PC-9 (cell line): Measurements from ENCODE around the gene KCTD14. TPM values are rescaled to one million over a fixed set of nuclear protein-coding genes. Genes with fewer than 3 reads are reported as not detected.
A peak's percentile ranks its signal among the peaks of the same experiment; 100 is the strongest.

Experiments
- BruUV-seq: library from RNA; stranded (reverse); fragments of 400-500 nt; replicated peaks from 2 replicates; lab custom pipeline; 2021; lab: Mats Ljungman, UMichigan
- CTCF ChIA-PET: fragments of 300-600 bp; sonication (Branson Sonifier 250); formaldehyde crosslinking; loops from one replicate; lab custom pipeline; 2022; ENCODE audit warnings: antibody characterized with exemption; lab: Charles Lee
- POLR2A ChIA-PET: fragments of 300-600 bp; sonication (Branson Sonifier 250); formaldehyde crosslinking; loops from one replicate; lab custom pipeline; 2022; ENCODE audit warnings: antibody characterized with exemption; ENCODE audit not compliant: unreplicated experiment; lab: Charles Lee
- DNase-seq, 2 experiments: peaks; one replicate each; pipeline versions ENCODE4 v3.0.0 to v3.0.0-alpha.2; 2015 to 2022; ENCODE audit warnings: mixed read lengths in 1 of 2
- H2AFZ ChIP-seq: fragments of 200-600 bp; sonication (generic); 2 replicates; pipeline ENCODE4 v1.8.1; 2017; ENCODE audit warnings: antibody characterized with exemption
- H3F3A ChIP-seq: fragments of 200-600 bp; sonication (generic); 2 replicates; pipeline ENCODE4 v1.8.1; 2017; ENCODE audit warnings: antibody characterized with exemption, mild to moderate bottlenecking, low read depth; ENCODE audit not compliant: insufficient read depth
- H3K27ac ChIP-seq: fragments of 200-600 bp; sonication (generic); 2 replicates; pipeline ENCODE4 v1.6.1; 2016; ENCODE audit warnings: mixed run types
- H3K27me3 ChIP-seq: fragments of 200-600 bp; sonication (generic); 2 replicates; pipeline ENCODE4 v1.6.1; 2016; ENCODE audit warnings: low read depth, mixed run types; ENCODE audit not compliant: insufficient read depth
- H3K36me3 ChIP-seq: fragments of 200-600 bp; sonication (generic); 2 replicates; pipeline ENCODE4 v1.6.1; 2016; ENCODE audit warnings: low read depth, mixed run types
- H3K4me1 ChIP-seq: fragments of 200-600 bp; sonication (generic); replicated peaks from 2 replicates; pipeline ENCODE4 v1.6.1; 2016; ENCODE audit warnings: mixed run types; ENCODE audit not compliant: insufficient read depth
- H3K4me2 ChIP-seq: fragments of 200-600 bp; sonication (generic); 2 replicates; pipeline ENCODE4 v1.6.1; 2017; ENCODE audit warnings: mixed run types
- H3K4me3 ChIP-seq: fragments of 200-600 bp; sonication (generic); 2 replicates; pipeline ENCODE4 v1.6.1; 2016; ENCODE audit warnings: mixed run types
- H3K79me2 ChIP-seq: fragments of 200-600 bp; sonication (generic); 2 replicates; pipeline ENCODE4 v1.6.1; 2017; ENCODE audit warnings: low read depth, mixed run types
- H3K9me2 ChIP-seq: fragments of 200-600 bp; sonication (generic); 2 replicates; pipeline ENCODE4 v1.8.1; 2017; ENCODE audit warnings: mild to moderate bottlenecking; ENCODE audit not compliant: insufficient read depth
- H3K9me3 ChIP-seq: fragments of 200-600 bp; sonication (generic); 2 replicates; pipeline ENCODE4 v1.8.1; 2016; ENCODE audit warnings: low read depth; ENCODE audit not compliant: insufficient read depth
- H4K20me1 ChIP-seq: fragments of 200-600 bp; sonication (generic); 2 replicates; pipeline ENCODE4 v1.8.1; 2017; ENCODE audit not compliant: insufficient read depth
- EZH2 ChIP-seq: fragments of 200-600 bp; sonication (generic); IDR thresholded peaks from 2 replicates; pipeline ENCODE4 v1.8.0; 2017; ENCODE audit warnings: antibody characterized with exemption, low read depth
- intact Hi-C: fragments of 100-400 bp; cut with micrococcal nuclease; formaldehyde crosslinking; loops from one replicate; pipeline ENCODE4 v1.10.0; 2022; ENCODE audit not compliant: unreplicated experiment
- total RNA-seq: library from RNA; stranded (reverse); gene quantifications from 2 replicates; pipeline ENCODE4 v1.2.3, GENCODE V29; 2021
- TF ChIP-seq, protein P1 (sequence below): fragments of 200-600 bp; sonication (generic); conservative IDR thresholded peaks from 2 replicates; pipeline ENCODE4 v1.6.1; 2017; ENCODE audit warnings: mixed run types, antibody characterized with exemption, mild to moderate bottlenecking, moderate library complexity

KCTD14 gene
- total RNA-seq, 1 experiment from 2014 or later = 21.3 TPM

DNA sequence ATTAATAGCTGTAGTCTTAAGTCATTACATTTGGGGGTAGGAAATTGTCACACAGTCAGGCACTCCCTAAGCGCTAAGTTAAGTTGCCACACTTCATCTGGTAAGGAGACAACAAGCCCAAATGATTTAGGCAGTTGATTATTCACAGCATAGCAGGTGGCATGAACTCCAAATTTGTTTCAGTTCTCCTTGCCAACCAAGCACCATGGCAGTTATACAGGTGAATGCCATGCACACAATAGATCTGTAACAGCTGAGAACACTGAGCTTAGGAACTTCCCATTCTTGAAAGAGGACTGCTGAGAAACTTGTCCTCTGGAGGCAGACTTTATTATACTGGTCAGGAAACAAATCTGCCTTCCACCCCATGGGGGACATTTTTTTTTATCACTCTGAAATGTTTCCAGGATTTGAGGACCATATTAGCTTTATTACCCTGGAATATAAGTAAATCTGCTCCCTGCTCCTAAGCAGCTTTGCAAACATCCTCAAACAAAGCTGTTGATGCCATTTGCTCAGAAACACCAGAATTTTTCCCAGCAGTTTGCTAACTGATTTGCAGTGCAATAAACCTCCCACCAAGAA is 23.5 kb downstream of the KCTD14 start:
- H3K9me3 ChIP-seq = no peaks in the 10 kb centered on the region
- no peaks in the 10 kb centered on the region for H3K36me3 ChIP-seq
- no peak overlapping the region for H3K4me2 ChIP-seq
- intact Hi-C loops = loop anchor here (1.0 kb wide), 2 partner anchors 47 to 223 kb away; no protein-coding TSS in a partner anchor
- no peak overlapping the region for H3K27ac ChIP-seq
- POLR2A ChIA-PET = no interaction called here
- CTCF ChIA-PET = interaction anchor here (0.7 to 1.4 kb wide), 2 partner anchors 38 to 69 kb away, joined by 5 to 6 read pairs; no protein-coding TSS in a partner anchor
- no peak for DNase-seq
- H3K9me2 ChIP-seq = no peaks in the 10 kb centered on the region
- no peak overlapping the region for H3K4me3 ChIP-seq
- H3K27me3 ChIP-seq = no peaks in the 10 kb centered on the region
- no TSS peak for BruUV-seq
- TF ChIP-seq EZH2 = no peak
- TF ChIP-seq, protein P1, sequence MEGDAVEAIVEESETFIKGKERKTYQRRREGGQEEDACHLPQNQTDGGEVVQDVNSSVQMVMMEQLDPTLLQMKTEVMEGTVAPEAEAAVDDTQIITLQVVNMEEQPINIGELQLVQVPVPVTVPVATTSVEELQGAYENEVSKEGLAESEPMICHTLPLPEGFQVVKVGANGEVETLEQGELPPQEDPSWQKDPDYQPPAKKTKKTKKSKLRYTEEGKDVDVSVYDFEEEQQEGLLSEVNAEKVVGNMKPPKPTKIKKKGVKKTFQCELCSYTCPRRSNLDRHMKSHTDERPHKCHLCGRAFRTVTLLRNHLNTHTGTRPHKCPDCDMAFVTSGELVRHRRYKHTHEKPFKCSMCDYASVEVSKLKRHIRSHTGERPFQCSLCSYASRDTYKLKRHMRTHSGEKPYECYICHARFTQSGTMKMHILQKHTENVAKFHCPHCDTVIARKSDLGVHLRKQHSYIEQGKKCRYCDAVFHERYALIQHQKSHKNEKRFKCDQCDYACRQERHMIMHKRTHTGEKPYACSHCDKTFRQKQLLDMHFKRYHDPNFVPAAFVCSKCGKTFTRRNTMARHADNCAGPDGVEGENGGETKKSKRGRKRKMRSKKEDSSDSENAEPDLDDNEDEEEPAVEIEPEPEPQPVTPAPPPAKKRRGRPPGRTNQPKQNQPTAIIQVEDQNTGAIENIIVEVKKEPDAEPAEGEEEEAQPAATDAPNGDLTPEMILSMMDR = no peak
- peaks cover 10% of the 10 kb centered on the region; the same call in 1 of the 2 replicates for H3F3A ChIP-seq
- H3K4me1 ChIP-seq = peaks cover 9% of the 10 kb centered on the region
- H2AFZ ChIP-seq = no peak overlapping the region
- no peaks in the 10 kb centered on the region for H4K20me1 ChIP-seq
- H3K79me2 ChIP-seq = no peaks in the 10 kb centered on the region

DNA sequence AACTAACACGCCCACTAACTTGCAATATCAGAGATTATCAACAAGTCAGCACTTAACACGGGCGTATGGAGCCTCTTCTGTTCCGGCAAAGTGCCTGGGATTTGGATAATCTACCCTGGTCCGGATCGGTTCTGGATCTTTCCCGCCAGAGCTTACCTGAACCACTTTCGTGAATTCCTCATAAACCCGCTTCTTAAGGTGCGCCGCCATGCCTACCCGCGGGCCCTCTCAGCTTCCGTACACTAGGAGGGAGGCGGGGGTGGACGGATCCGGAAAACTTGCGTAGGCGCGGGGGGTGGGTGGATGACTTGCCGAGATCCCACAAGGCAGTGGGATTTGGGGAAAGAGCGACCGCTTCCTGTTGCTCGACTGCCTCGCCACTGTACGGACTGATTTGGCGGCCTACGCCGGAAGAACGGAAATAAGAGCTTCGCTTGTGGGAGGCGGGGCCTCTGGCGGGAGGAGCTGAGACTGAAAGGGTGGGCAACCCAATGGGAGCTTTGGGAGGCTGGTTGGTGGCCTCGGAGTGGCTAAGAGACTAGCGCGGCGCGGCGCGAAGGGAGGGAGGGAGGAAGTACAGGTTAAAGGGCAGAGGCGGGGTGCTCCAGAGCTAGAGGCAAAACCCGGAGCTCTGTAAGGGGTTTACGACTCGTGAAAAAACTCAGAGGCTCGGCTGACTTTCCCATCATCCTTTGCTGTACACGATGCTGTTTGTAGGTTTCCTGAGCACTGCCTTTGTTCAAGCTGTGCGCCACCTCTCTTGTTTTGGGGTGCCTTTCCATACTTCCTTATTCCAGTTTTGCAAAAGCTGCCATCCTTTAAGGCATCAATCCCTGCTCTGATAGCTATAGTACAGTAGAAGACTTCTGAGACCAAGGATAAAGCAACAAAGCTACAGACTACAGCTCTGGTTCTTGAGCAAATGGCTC is 28.4 kb downstream of the KCTD14 start, which contains the start of gene INTS4:
Gene INTS4 (minus strand): TSS at position 235 of the 929 bp plus-strand sequence. CDS start 25 bp downstream, at position 210.
- H3K4me3 ChIP-seq = peak within 1 kb of the TSS; percentile 76
- CTCF ChIA-PET = interaction anchor here (0.6 to 2.0 kb wide), 12 partner anchors 10 to 570 kb away, joined by 3 to 14 read pairs (median 3); partner anchors contain the start of genes AAMDC and NDUFC2
- H3K9me2 ChIP-seq = no peaks in the 10 kb centered on the region
- peak; percentile 100 for DNase-seq
- intact Hi-C loops = loop anchor here (1.0 to 2.0 kb wide), 6 partner anchors 28 to 358 kb away; partner anchors contain the start of genes AAMDC, CLNS1A and NDUFC2
- POLR2A ChIA-PET = interaction anchor here (0.5 to 1.5 kb wide), 20 partner anchors 16 to 807 kb away, joined by 3 to 18 read pairs (median 4); partner anchors contain the start of genes ALG8 and NDUFC2
- H3K9me3 ChIP-seq = no peaks in the 10 kb centered on the region
- H3K27me3 ChIP-seq = no peaks in the 10 kb centered on the region
- peaks cover 20% of the 10 kb centered on the region for H3K4me1 ChIP-seq
- H3F3A ChIP-seq = peaks cover 10% of the 10 kb centered on the region; the same call in 1 of the 2 replicates
- BruUV-seq = no TSS peak
- peak within 1 kb of the TSS; percentile 88 for H3K4me2 ChIP-seq
- H2AFZ ChIP-seq = peak within 1 kb of the TSS; percentile 94
- H3K36me3 ChIP-seq = peaks cover 6% of the 10 kb centered on the region
- TF ChIP-seq, protein P1 = no peak
- no peak for TF ChIP-seq EZH2
- no peaks in the 10 kb centered on the region for H4K20me1 ChIP-seq
- H3K79me2 ChIP-seq = peaks cover 30% of the 10 kb centered on the region
- peak within 1 kb of the TSS; percentile 75 for H3K27ac ChIP-seq

DNA sequence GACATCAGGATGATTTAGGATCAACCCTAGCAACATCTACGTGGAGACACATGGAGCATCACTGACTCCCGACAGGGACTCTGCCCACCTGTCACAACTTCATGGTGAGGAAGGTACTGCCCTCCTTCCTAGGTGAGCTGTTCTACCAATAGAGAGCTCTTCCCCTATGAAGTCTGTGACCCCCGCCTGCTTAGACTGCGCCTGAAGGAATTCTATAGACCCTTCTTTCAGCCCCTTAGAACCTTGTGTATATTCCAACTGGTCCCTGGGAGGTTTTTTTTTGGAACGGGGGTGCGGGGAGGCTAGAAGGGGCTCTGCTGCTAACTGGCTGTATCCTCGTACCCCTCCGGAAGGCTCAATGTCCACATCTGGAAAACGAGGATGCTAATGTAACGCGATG is 29.2 kb downstream of the KCTD14 start:
- DNase-seq = peak in 1 of 2 experiments; percentile 8
- CTCF ChIA-PET = interaction anchor here (1.4 to 2.0 kb wide), 2 partner anchors 46 to 173 kb away, joined by 3 to 6 read pairs; partner anchors contain the start of gene AAMDC

More for the DNA sequence above, 29.2 kb downstream of the KCTD14 start:
- no peaks in the 10 kb centered on the region for H3K9me3 ChIP-seq
- peak overlapping the region; percentile 75 for H3K27ac ChIP-seq
- H3K36me3 ChIP-seq = peaks cover 6% of the 10 kb centered on the region
- TF ChIP-seq, protein P1 = no peak
- no peak for TF ChIP-seq EZH2
- H4K20me1 ChIP-seq = no peaks in the 10 kb centered on the region
- peaks cover 30% of the 10 kb centered on the region for H3K79me2 ChIP-seq
- peak overlapping the region; percentile 76 for H3K4me3 ChIP-seq
- TSS peak; percentile 61 for BruUV-seq
- POLR2A ChIA-PET = interaction anchor here (0.6 to 1.5 kb wide), 5 partner anchors 34 to 468 kb away, joined by 4 to 18 read pairs (median 6); partner anchors contain the start of genes ALG8 and NDUFC2
- intact Hi-C loops = loop anchor here (1.0 to 2.0 kb wide), 5 partner anchors 37 to 357 kb away; partner anchors contain the start of genes AAMDC, CLNS1A and NDUFC2
- H3K4me2 ChIP-seq = peak overlapping the region; percentile 80
- H2AFZ ChIP-seq = peak overlapping the region; percentile 91
- H3F3A ChIP-seq = peaks cover 14% of the 10 kb centered on the region; the same call in 1 of the 2 replicates
- peaks cover 20% of the 10 kb centered on the region for H3K4me1 ChIP-seq
- H3K9me2 ChIP-seq = no peaks in the 10 kb centered on the region
- H3K27me3 ChIP-seq = no peaks in the 10 kb centered on the region
